ENCODE results near the gene SUMO4.

DNA sequence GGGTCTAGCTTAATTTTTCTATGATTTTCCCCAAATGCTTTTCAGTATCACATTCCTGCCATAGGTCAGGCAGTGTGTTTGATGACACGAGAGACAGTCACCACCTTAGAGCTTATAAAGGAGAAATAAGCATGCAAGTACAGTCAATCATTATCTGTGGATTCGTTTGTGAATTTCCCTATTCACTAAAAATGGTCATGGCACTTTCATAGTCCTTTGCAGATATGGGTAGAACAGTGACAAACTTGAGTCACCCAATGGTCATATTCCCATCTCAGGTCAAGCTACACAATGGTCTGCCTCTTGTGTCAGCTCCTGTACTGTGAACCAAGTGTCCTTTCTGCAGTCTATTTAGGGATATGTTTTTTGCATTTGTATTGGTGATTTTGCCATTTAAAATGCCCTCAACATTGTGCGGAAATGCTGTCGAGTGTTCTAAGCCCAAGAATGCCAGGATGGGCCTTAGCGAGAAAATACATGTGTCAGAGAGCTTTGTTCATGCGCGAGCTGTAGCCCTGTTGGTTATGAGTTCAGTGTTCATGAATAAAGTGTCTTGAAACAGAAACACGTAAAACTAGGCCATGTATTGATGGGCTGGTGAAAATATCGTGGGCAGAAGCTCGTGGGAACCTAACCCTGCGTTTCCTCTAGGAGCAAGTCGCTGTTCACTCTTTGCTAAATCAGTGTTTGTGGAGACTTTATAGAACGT, 19.8 kb downstream of the SUMO4 start:
- TF ChIP-seq POLR2AphosphoS5 (IDR thresholded peaks at IDR 0.05; ENCODE audit: low read depth, low read length) (no peak), POLR2A (IDR thresholded peaks at IDR 0.05; ENCODE audit: low read depth, low read length) (no peak), TAF1 (IDR thresholded peaks at IDR 0.05; ENCODE audit: borderline replicate concordance, low read depth, low read length) (no peak)

Data from GM12892 (cell line).